ENCODE results near the gene POLR1B. TPM values are rescaled to one million over a fixed set of nuclear protein-coding genes. Genes with fewer than 3 reads are reported as not detected.

POLR1B gene
- total and polyA plus RNA-seq, 2 of the 13 experiments (the other 11 are each of a cell fraction or from before 2014, with no cell fraction given): 18.3 to 46.0 TPM

DNA sequence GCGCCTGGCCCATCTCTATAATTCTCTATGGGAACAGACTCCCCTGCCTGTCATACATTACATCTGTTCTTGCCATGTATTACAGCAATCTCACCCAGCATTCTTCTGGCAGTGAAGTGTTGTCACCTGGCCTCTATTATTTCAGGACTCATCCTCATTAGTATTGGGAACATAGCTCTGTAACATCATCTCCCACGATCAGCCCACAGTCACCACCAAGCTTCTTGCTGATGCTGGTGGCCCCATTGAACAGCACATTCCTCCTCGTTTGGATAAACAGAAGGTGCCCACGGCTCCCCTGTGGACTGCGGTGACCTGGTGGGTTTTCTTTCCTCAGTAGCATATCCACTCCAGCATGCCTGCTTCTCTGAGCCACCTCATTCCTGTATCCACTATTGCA, 63.7 kb downstream of the POLR1B start:
- Histone ChIP-seq H3K4me2 (ENCODE audit: low read depth, low read length) (no peak overlapping the region), H4K20me1 (ENCODE audit: insufficient read depth, low read length) (no peaks in the 10 kb centered on the region), H3K79me2 (ENCODE audit: insufficient read depth, low read length) (no peaks in the 10 kb centered on the region), H3K9me3 (ENCODE audit: low read length) (no peaks in the 10 kb centered on the region), H3K9ac (ENCODE audit: insufficient read depth, low read depth, low read length) (no peak overlapping the region; the same call in 1 of the 2 replicates), H3K36me3 (replicated peaks in 1 of 2; ENCODE audit: control insufficient read depth in 1 of 2, insufficient read depth in 2 of 2, low read length in 2 of 2) (no peaks in the 10 kb centered on the region), H2AFZ (ENCODE audit: low read length) (no peak overlapping the region), H3K27ac (ENCODE audit: extremely low read length, insufficient read depth, low read length) (no peak overlapping the region), H3K4me1 (ENCODE audit: insufficient read depth, low read length) (peaks cover 11% of the 10 kb centered on the region), H3K27me3 (ENCODE audit: control insufficient read depth in 1 of 2, insufficient read depth in 2 of 2, low read length in 2 of 2) (peaks cover 0 to 3% of the 10 kb centered on the region in 2 experiments; a peak in 1 of 5 replicates), H3K4me3 (replicated peaks in 1 of 3; ENCODE audit: insufficient read depth in 1 of 3, low read depth in 2 of 3, low read length in 3 of 3) (no peak overlapping the region)
- FAIRE-seq (no peak), DNase-seq (ENCODE audit: low spot score) (no peak), ATAC-seq (no peak)
- CTCF ChIA-PET (ENCODE audit: low intra/inter-chr PET ratio, low total read pairs): no interaction called here
- intact Hi-C loops (cut with micrococcal nuclease; ENCODE audit: unreplicated experiment): no loop called here
- POLR2A ChIA-PET: no interaction called here
- BruUV-seq (replicated peaks): no TSS peak
- WGBS (ENCODE audit: low lambda C conversion rate): 48% methylated on average over 5 of the region's 5 CpGs
- in situ Hi-C loops (cut with HindIII; ENCODE audit: extremely low pct_ligation_motif_present, low pct_unique_long_range_greater_than_20kb): no loop called here
- TF ChIP-seq HMGA1 (CRISPR knock-in tag; conservative IDR thresholded peaks at IDR 0.05): no peak
- no peak for TF ChIP-seq ZNF253 (CRISPR knock-in tag; IDR thresholded peaks at IDR 0.05; ENCODE audit: borderline replicate concordance)
- TF ChIP-seq ONECUT2 (CRISPR knock-in tag; IDR thresholded peaks at IDR 0.05): no peak
- TF ChIP-seq ZFP82 (CRISPR knock-in tag; IDR thresholded peaks at IDR 0.05; ENCODE audit: borderline replicate concordance): no peak
- TF ChIP-seq, protein P1, sequence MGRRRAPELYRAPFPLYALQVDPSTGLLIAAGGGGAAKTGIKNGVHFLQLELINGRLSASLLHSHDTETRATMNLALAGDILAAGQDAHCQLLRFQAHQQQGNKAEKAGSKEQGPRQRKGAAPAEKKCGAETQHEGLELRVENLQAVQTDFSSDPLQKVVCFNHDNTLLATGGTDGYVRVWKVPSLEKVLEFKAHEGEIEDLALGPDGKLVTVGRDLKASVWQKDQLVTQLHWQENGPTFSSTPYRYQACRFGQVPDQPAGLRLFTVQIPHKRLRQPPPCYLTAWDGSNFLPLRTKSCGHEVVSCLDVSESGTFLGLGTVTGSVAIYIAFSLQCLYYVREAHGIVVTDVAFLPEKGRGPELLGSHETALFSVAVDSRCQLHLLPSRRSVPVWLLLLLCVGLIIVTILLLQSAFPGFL (CRISPR knock-in tag; IDR thresholded peaks at IDR 0.05): no peak
- TF ChIP-seq RAD21 (CRISPR knock-in tag; IDR thresholded peaks at IDR 0.05): no peak
- TF ChIP-seq MTA3 (CRISPR knock-in tag; IDR thresholded peaks at IDR 0.05): no peak

DNA sequence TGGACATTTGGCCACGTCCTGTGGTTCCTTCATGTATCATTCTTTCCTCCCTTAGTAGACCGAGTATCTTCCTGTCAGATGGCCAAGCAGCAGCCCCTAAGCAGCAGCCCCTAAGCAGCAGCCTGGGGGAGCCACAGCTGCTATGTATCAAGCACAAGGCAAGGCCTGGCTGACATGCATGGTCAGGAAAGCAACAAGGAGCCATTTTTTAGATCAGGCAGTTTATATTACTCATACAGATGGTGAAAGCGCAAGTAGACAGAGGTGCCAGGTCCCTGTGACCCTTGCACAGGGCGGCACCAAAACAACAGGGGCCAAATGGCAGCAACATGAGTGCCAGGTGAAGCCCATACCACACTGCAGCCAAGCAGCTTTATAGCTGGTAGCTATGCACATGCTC, 64.3 kb downstream of the POLR1B start:
- H2AFZ ChIP-seq (ENCODE audit: low read length): no peak overlapping the region
- no peak overlapping the region for H3K4me2 ChIP-seq (ENCODE audit: low read depth, low read length)
- H3K9me3 ChIP-seq (ENCODE audit: low read length): no peaks in the 10 kb centered on the region
- ChIA-PET POLR2A (no interaction called here), CTCF (ENCODE audit: low intra/inter-chr PET ratio, low total read pairs) (no interaction called here)
- peak; percentile 47 for ATAC-seq
- no peak for FAIRE-seq
- H3K27ac ChIP-seq (ENCODE audit: extremely low read length, insufficient read depth, low read length): no peak overlapping the region
- no peak for DNase-seq (ENCODE audit: low spot score)
- H3K9ac ChIP-seq (ENCODE audit: insufficient read depth, low read depth, low read length): no peak overlapping the region
- intact Hi-C loops (cut with micrococcal nuclease; ENCODE audit: unreplicated experiment): no loop called here
- H3K79me2 ChIP-seq (ENCODE audit: insufficient read depth, low read length): no peaks in the 10 kb centered on the region
- H3K36me3 ChIP-seq (replicated peaks in 1 of 2; ENCODE audit: control insufficient read depth in 1 of 2, insufficient read depth in 2 of 2, low read length in 2 of 2): no peaks in the 10 kb centered on the region
- in situ Hi-C loops (cut with HindIII; ENCODE audit: extremely low pct_ligation_motif_present, low pct_unique_long_range_greater_than_20kb): no loop called here
- TF ChIP-seq ZIK1 (CRISPR knock-in tag; IDR thresholded peaks at IDR 0.05; ENCODE audit: borderline replicate concordance, low read depth) (no peak), POLR2G (IDR thresholded peaks at IDR 0.05; ENCODE audit: low read depth, low read length) (no peak), HNRNPK (IDR thresholded peaks at IDR 0.05; ENCODE audit: low read depth, low read length, poor library complexity, severe bottlenecking) (no peak), GATA4 (IDR thresholded peaks at IDR 0.05; ENCODE audit: borderline replicate concordance, low read depth) (no peak), ZNF790 (CRISPR knock-in tag; IDR thresholded peaks at IDR 0.05; ENCODE audit: borderline replicate concordance) (no peak), FOXA1 (IDR thresholded peaks at IDR 0.05) (no peak), FOXA1 (CRISPR knock-in tag; IDR thresholded peaks at IDR 0.05) (no peak)
- TF ChIP-seq, protein P2, sequence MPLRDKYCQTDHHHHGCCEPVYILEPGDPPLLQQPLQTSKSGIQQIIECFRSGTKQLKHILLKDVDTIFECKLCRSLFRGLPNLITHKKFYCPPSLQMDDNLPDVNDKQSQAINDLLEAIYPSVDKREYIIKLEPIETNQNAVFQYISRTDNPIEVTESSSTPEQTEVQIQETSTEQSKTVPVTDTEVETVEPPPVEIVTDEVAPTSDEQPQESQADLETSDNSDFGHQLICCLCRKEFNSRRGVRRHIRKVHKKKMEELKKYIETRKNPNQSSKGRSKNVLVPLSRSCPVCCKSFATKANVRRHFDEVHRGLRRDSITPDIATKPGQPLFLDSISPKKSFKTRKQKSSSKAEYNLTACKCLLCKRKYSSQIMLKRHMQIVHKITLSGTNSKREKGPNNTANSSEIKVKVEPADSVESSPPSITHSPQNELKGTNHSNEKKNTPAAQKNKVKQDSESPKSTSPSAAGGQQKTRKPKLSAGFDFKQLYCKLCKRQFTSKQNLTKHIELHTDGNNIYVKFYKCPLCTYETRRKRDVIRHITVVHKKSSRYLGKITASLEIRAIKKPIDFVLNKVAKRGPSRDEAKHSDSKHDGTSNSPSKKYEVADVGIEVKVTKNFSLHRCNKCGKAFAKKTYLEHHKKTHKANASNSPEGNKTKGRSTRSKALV (CRISPR knock-in tag; IDR thresholded peaks at IDR 0.05): no peak
- TF ChIP-seq, protein P3, sequence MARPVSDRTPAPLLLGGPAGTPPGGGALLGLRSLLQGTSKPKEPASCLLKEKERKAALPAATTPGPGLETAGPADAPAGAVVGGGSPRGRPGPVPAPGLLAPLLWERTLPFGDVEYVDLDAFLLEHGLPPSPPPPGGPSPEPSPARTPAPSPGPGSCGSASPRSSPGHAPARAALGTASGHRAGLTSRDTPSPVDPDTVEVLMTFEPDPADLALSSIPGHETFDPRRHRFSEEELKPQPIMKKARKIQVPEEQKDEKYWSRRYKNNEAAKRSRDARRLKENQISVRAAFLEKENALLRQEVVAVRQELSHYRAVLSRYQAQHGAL (CRISPR knock-in tag; IDR thresholded peaks at IDR 0.05; ENCODE audit: not compliant biosample characterization): no peak
- WGBS (ENCODE audit: low lambda C conversion rate): 31% methylated on average over 4 of the region's 4 CpGs
- H3K4me1 ChIP-seq (ENCODE audit: insufficient read depth, low read length): peaks cover 11% of the 10 kb centered on the region
- no peaks in the 10 kb centered on the region for H4K20me1 ChIP-seq (ENCODE audit: insufficient read depth, low read length)
- no TSS peak for BruUV-seq (replicated peaks)
- H3K27me3 ChIP-seq (ENCODE audit: control insufficient read depth in 1 of 2, insufficient read depth in 2 of 2, low read length in 2 of 2): peaks cover 0 to 3% of the 10 kb centered on the region in 2 experiments; a peak in 1 of 5 replicates
- H3K4me3 ChIP-seq (replicated peaks in 1 of 3; ENCODE audit: insufficient read depth in 1 of 3, low read depth in 2 of 3, low read length in 3 of 3): no peak overlapping the region

Data from HepG2 (cell line).